Bronchial epithelial cell (primary cell): Measurements from ENCODE around the gene MYO10. TPM values are rescaled to one million over a fixed set of nuclear protein-coding genes. Genes with fewer than 3 reads are reported as not detected.
A peak's percentile ranks its signal among the peaks of the same experiment; 100 is the strongest.

Experiments used
- DNase-seq: peaks from one replicate; pipeline ENCODE4 v3.0.0-alpha.2; 2010; ENCODE audit warnings: low read depth
- FAIRE-seq: peaks from 2 replicates; lab custom pipeline; 2011; peaks lifted over from hg19 to GRCh38; lab: Jason Lieb, UNC
- H3K27me3 ChIP-seq: 2 replicates; pipeline ENCODE4 v1.5.1; 2011; ENCODE audit warnings: low read length; ENCODE audit not compliant: control insufficient read depth, insufficient read depth
- H3K36me3 ChIP-seq: 2 replicates; pipeline ENCODE4 v1.5.1; 2011; ENCODE audit warnings: low read length; ENCODE audit not compliant: control insufficient read depth, insufficient read depth
- H3K4me3 ChIP-seq: 2 replicates; pipeline ENCODE4 v1.5.1; 2011; ENCODE audit warnings: mild to moderate bottlenecking, low read depth, low read length, control low read depth
- total RNA-seq: library from RNA; depleted of rRNA; stranded (reverse); fragments of >200 nt; gene quantifications from 2 replicates; pipeline ENCODE4 v1.2.1, GENCODE V29; 2014
- TF ChIP-seq, protein P1 (sequence below): IDR thresholded peaks from 2 replicates; pipeline ENCODE4 v1.5.1; 2011; ENCODE audit warnings: mild to moderate bottlenecking, moderate library complexity, low read length, control low read depth, inconsistent platforms; ENCODE audit not compliant: insufficient read depth, severe bottlenecking

MYO10 gene
- total RNA-seq, 1 donor from 2014 or later = 39.5 TPM

DNA sequence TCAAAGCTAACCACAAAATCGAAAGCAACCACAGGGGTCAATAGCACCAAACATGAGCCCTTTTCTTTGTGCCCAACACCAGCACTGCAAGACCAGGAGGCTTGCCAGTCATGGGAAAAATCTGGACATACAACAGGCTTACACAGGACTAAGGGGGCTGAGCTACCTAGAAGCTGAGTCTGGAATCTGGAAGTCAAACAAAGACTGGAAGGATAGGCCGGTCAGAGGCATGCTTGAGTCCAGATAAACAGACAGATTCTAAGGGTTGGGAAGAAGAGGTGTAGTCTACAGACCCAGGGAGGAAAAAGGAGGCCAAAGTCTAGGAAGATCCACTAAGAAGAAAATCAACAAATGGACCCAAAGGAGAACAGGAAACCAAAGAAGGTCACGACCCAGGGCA lies 73.3 kb downstream of the MYO10 start:
- Histone ChIP-seq H3K4me3 (no peak overlapping the region), H3K36me3 (no peaks in the 10 kb centered on the region), H3K27me3 (no peaks in the 10 kb centered on the region)
- FAIRE-seq (no peak), DNase-seq (no peak)
- TF ChIP-seq, protein P1, sequence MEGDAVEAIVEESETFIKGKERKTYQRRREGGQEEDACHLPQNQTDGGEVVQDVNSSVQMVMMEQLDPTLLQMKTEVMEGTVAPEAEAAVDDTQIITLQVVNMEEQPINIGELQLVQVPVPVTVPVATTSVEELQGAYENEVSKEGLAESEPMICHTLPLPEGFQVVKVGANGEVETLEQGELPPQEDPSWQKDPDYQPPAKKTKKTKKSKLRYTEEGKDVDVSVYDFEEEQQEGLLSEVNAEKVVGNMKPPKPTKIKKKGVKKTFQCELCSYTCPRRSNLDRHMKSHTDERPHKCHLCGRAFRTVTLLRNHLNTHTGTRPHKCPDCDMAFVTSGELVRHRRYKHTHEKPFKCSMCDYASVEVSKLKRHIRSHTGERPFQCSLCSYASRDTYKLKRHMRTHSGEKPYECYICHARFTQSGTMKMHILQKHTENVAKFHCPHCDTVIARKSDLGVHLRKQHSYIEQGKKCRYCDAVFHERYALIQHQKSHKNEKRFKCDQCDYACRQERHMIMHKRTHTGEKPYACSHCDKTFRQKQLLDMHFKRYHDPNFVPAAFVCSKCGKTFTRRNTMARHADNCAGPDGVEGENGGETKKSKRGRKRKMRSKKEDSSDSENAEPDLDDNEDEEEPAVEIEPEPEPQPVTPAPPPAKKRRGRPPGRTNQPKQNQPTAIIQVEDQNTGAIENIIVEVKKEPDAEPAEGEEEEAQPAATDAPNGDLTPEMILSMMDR = no peak

DNA sequence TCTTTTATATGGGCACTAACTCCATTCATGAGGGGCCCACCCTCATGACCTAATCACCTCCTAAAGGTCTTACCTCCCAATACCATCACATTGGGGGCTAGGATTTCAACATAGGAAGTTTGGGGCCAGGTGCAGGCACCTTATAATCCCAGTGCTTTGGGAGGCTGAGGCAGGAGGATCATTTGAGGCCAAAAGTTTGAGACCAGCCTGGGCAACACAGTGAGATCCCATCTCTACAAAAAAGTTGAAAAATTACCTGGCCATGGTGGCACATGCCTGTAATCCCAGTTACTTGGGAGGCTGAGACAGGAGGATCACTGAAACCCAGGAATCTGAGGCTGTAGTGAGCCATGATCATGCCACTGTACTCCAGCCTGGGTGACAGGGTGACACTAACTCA lies 76.7 kb downstream of the MYO10 start:
- FAIRE-seq (no peak), DNase-seq (no peak)
- TF ChIP-seq, protein P1 = no peak
- Histone ChIP-seq H3K36me3 (no peaks in the 10 kb centered on the region), H3K4me3 (no peak overlapping the region), H3K27me3 (no peaks in the 10 kb centered on the region)

DNA sequence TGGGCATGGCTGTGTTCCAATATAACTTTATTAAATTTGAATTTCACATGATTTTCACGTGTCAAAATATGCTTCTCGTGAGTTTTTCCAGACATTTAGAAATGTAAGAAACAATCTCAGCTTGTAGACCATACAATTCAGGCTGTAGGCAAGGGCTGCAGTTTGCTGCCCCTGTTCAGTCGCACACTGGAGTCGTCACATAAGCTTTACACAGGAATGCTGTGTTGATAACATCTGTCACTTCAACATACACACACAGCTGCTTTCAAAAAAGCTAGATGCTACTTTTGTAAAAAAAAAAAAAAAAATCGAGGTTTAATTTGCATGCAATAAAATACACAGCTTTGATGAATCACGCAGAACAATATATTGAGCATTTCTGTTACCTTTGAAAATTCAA lies 77.9 kb downstream of the MYO10 start:
- no peaks in the 10 kb centered on the region for H3K36me3 ChIP-seq
- DNase-seq (no peak), FAIRE-seq (no peak)
- TF ChIP-seq, protein P1 = no peak
- H3K4me3 ChIP-seq = no peak overlapping the region
- no peaks in the 10 kb centered on the region for H3K27me3 ChIP-seq

DNA sequence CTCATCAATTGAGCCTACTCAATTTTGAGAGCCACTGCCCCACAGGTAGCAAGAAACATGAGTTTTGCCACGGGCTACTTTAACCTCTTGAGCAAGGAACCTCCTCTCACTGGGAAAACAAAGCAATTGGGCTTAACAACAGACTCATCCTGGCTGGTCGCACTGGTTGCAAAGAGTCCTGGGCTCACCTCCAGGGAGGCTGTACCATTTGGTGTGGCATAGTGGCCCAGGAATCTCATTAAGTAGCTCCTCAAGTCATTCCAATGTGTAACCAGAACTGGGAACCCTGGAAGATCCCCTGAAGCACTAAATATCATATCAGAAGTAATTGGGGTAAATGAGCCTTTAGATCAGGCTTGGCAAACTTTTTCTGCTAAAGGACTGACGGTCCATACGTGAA lies 78.5 kb downstream of the MYO10 start:
- H3K4me3 ChIP-seq = no peak overlapping the region
- FAIRE-seq = no peak
- H3K27me3 ChIP-seq = no peaks in the 10 kb centered on the region
- DNase-seq = no peak
- H3K36me3 ChIP-seq = no peaks in the 10 kb centered on the region
- TF ChIP-seq, protein P1 = no peak

DNA sequence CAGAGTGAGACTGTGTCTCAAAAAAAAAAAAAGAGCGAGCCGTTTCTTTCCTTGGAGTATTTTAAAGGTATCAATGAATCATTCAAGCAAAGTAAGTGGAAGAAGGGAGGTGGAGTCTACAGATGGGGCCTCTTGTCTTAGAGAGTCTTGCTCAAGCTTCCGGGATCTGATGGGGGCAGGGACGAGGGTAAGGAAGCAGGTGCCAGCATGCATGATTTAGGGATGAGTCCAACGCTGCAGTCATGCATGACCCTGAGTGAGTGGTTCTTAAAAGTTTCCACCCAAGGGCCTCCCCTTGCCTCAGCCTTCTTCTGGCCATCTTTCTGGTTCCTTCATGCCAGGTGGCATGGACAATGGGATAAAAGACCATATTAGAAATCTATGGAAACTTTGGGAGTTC lies 79.6 kb downstream of the MYO10 start:
- no peaks in the 10 kb centered on the region for H3K36me3 ChIP-seq
- H3K27me3 ChIP-seq = no peaks in the 10 kb centered on the region
- TF ChIP-seq, protein P1 = no peak
- no peak for FAIRE-seq
- DNase-seq = peak; percentile 99
- H3K4me3 ChIP-seq = no peak overlapping the region

DNA sequence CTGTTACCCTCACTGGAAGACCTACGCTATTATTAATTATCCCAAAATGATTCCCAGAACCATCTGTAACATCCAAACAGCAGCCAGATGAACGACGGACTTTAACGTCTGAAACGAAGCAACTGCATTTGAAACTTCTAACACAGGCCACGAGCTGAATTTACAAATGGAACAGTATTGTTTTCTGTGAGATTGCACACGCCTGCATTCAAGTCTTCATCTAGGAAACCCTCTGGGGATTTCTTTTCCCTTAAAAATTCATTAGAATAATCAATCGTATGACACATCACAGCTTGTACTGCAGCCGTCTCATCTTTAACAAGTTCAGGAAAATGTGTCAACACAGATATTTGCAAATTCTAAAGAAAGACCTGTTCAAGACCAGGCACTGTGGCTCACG lies 80.2 kb downstream of the MYO10 start:
- DNase-seq (no peak), FAIRE-seq (no peak)
- Histone ChIP-seq H3K27me3 (no peaks in the 10 kb centered on the region), H3K4me3 (no peak overlapping the region), H3K36me3 (no peaks in the 10 kb centered on the region)
- TF ChIP-seq, protein P1 = no peak
